ENCODE results near the gene BCO1.

Gene BCO1

GRCh38 chr16:81321039-81321438 is 82.5 kb downstream of the BCO1 start:
- DNase-seq: no peak

- DNase-seq: no peak
Observed at GRCh38 chr16:81321536-81321935, 83.0 kb downstream of the BCO1 start.

GRCh38 chr16:81324808-81325207 is 86.3 kb downstream of the BCO1 start:
- DNase-seq: no peak

GRCh38 chr16:81327011-81327410 is 88.5 kb downstream of the BCO1 start:
- DNase-seq: peak; percentile 50

- DNase-seq: no peak
Observed at GRCh38 chr16:81327447-81328196, 89.1 kb downstream of the BCO1 start.

- DNase-seq: no peak
Observed at GRCh38 chr16:81329947-81330346, 91.5 kb downstream of the BCO1 start.

GRCh38 chr16:81333356-81333755 is 94.9 kb downstream of the BCO1 start:
- DNase-seq: no peak

GRCh38 chr16:81335669-81336068 is 97.2 kb downstream of the BCO1 start:
- DNase-seq: no peak

GRCh38 chr16:81337097-81337496 is 98.6 kb downstream of the BCO1 start:
- no peak for DNase-seq

Measured in midbrain (tissue), 1 donor.